Stomach (tissue), 4 donors: Measurements from ENCODE around the gene TRANK1.

Source experiments
- POLR2AphosphoS5 ChIP-seq, 3 donors: sonication (generic); formaldehyde crosslinking; IDR thresholded peaks; one replicate each; pipeline ENCODE4 v1.6.1; 2016; ENCODE audit warnings: antibody characterized with exemption in 3 of 3
- TF ChIP-seq, protein P1 (sequence below), 7 experiments: fragments of 450-650 bp in 4 of 7; fragments of 200-600 bp in 3 of 7; sonication (generic) in 3 of 7; IDR thresholded peaks; one replicate each; pipeline ENCODE4 v1.5.1; 2016 to 2019; ENCODE audit warnings: antibody characterized with exemption in 7 of 7, control low read depth in 2 of 7, mild to moderate bottlenecking in 1 of 7

DNA sequence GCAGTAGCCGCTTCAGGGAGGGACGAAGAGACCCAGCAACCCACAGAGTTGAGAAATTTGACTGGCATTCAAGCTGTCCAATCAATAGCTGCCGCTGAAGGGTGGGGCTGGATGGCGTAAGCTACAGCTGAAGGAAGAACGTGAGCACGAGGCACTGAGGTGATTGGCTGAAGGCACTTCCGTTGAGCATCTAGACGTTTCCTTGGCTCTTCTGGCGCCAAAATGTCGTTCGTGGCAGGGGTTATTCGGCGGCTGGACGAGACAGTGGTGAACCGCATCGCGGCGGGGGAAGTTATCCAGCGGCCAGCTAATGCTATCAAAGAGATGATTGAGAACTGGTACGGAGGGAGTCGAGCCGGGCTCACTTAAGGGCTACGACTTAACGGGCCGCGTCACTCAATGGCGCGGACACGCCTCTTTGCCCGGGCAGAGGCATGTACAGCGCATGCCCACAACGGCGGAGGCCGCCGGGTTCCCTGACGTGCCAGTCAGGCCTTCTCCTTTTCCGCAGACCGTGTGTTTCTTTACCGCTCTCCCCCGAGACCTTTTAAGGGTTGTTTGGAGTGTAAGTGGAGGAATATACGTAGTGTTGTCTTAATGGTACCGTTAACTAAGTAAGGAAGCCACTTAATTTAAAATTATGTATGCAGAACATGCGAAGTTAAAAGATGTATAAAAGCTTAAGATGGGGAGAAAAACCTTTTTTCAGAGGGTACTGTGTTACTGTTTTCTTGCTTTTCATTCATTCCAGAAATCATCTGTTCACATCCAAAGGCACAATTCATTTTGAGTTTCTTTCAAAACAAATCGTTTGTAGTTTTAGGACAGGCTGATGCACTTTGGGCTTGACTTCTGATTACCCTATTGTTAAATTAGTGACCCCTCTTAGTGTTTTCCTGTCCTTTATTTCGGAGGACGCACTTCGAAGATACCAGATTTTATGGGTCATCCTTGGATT lies 48.8 kb upstream of the TRANK1 start, which contains the start of gene MLH1:
- TF ChIP-seq, protein P1, sequence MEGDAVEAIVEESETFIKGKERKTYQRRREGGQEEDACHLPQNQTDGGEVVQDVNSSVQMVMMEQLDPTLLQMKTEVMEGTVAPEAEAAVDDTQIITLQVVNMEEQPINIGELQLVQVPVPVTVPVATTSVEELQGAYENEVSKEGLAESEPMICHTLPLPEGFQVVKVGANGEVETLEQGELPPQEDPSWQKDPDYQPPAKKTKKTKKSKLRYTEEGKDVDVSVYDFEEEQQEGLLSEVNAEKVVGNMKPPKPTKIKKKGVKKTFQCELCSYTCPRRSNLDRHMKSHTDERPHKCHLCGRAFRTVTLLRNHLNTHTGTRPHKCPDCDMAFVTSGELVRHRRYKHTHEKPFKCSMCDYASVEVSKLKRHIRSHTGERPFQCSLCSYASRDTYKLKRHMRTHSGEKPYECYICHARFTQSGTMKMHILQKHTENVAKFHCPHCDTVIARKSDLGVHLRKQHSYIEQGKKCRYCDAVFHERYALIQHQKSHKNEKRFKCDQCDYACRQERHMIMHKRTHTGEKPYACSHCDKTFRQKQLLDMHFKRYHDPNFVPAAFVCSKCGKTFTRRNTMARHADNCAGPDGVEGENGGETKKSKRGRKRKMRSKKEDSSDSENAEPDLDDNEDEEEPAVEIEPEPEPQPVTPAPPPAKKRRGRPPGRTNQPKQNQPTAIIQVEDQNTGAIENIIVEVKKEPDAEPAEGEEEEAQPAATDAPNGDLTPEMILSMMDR (IDR thresholded peaks at IDR 0.05): peak in 1 of 7 experiments; percentile 12
- TF ChIP-seq POLR2AphosphoS5 (IDR thresholded peaks at IDR 0.05): peak; percentile 68 to 90 (median 87)
